Vagina (tissue), 2 donors: ENCODE results near the gene DNAJC27. TPM values are rescaled to one million over a fixed set of nuclear protein-coding genes. Genes with fewer than 3 reads are reported as not detected.

Source experiments
- DNase-seq, 2 donors: peaks; one replicate each; pipeline ENCODE4 v3.0.0-alpha.2; 2017; ENCODE audit errors: extremely low spot score in 2 of 2
- H3K27ac ChIP-seq: fragments of 200-600 bp; sonication (generic); one replicate; pipeline ENCODE4 v1.5.1; 2019
- H3K27me3 ChIP-seq: fragments of 200-600 bp; sonication (generic); one replicate; pipeline ENCODE4 v1.5.1; 2019
- H3K36me3 ChIP-seq, 2 donors: fragments of 200-600 bp; sonication (generic); one replicate each; pipeline ENCODE4 v1.5.1; 2017 to 2019
- H3K4me1 ChIP-seq: fragments of 200-600 bp; sonication (generic); one replicate; pipeline ENCODE4 v1.5.1; 2019
- H3K4me3 ChIP-seq, 2 donors: fragments of 200-600 bp; sonication (generic); 1 replicate in 1 of 2; 2 replicates in 1 of 2; pipeline ENCODE4 v1.5.1; 2016 to 2019
- H3K9me3 ChIP-seq: fragments of 200-600 bp; sonication (generic); one replicate; pipeline ENCODE4 v1.5.1; 2019
- POLR2A ChIP-seq, 2 donors: fragments of 450-650 bp; IDR thresholded peaks; one replicate each; pipeline ENCODE4 v1.6.1; 2017; ENCODE audit warnings: antibody characterized with exemption in 2 of 2, mild to moderate bottlenecking in 2 of 2, moderate library complexity in 2 of 2
- POLR2AphosphoS5 ChIP-seq, 2 donors: sonication (generic); formaldehyde crosslinking; IDR thresholded peaks; one replicate each; pipeline ENCODE4 v1.9.0; 2017; ENCODE audit warnings: antibody characterized with exemption in 2 of 2, mild to moderate bottlenecking in 2 of 2, low read depth in 1 of 2; ENCODE audit not compliant: insufficient read depth in 1 of 2
- intact Hi-C: fragments of 100-400 bp; cut with DNase I; formaldehyde crosslinking; loops from one replicate; pipeline ENCODE4 v1.15.1; 2023
- total RNA-seq: library from RNA; depleted of rRNA; stranded (reverse); fragments of >200 nt; gene quantifications from one replicate; pipeline ENCODE4 v1.2.3, GENCODE V29; 2016
- TF ChIP-seq, protein P1 (sequence below), 3 experiments: fragments of 450-650 bp in 2 of 3; fragments of 200-600 bp in 1 of 3; sonication (generic) in 1 of 3; IDR thresholded peaks; one replicate each; pipeline ENCODE4 v1.5.1; 2017 to 2019; ENCODE audit warnings: antibody characterized with exemption in 3 of 3, mild to moderate bottlenecking in 2 of 3, moderate library complexity in 2 of 3

The DNAJC27 gene
- total RNA-seq, 1 donor from 2014 or later, result 11.3 TPM

DNA sequence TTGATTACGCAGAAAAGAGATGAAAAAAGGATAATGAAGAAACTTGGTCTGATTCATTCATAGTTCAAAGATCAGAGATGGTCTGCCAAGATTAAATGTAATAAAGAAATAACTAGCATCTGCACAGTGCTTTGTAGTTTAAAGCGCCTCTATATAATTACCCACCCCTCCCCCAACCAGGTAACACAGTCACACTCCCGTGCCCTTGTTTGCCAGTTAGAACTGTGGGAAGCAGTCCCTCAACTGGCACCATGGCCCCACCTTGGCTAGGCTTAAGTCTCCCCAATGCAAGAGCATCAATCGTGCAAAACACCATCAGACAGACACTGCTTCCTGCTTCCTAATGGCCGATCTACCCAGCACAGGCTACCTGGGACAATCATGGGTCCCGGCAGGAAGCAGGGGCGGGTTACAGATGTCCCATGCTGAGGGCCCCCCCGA, 63.3 kb downstream of the DNAJC27 start:
- TF ChIP-seq POLR2A (IDR thresholded peaks at IDR 0.05) (no peak), POLR2AphosphoS5 (IDR thresholded peaks at IDR 0.05; ENCODE audit: insufficient read depth in 1 of 2, low read depth in 1 of 2) (no peak)
- TF ChIP-seq, protein P1, sequence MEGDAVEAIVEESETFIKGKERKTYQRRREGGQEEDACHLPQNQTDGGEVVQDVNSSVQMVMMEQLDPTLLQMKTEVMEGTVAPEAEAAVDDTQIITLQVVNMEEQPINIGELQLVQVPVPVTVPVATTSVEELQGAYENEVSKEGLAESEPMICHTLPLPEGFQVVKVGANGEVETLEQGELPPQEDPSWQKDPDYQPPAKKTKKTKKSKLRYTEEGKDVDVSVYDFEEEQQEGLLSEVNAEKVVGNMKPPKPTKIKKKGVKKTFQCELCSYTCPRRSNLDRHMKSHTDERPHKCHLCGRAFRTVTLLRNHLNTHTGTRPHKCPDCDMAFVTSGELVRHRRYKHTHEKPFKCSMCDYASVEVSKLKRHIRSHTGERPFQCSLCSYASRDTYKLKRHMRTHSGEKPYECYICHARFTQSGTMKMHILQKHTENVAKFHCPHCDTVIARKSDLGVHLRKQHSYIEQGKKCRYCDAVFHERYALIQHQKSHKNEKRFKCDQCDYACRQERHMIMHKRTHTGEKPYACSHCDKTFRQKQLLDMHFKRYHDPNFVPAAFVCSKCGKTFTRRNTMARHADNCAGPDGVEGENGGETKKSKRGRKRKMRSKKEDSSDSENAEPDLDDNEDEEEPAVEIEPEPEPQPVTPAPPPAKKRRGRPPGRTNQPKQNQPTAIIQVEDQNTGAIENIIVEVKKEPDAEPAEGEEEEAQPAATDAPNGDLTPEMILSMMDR (IDR thresholded peaks at IDR 0.05), result no peak
- H3K27me3 ChIP-seq, result no peaks in the 10 kb centered on the region
- intact Hi-C loops, result no loop called here
- no peak for DNase-seq
- H3K4me3 ChIP-seq, result no peak overlapping the region
- no peak overlapping the region for H3K27ac ChIP-seq
- H3K4me1 ChIP-seq, result peaks cover 8% of the 10 kb centered on the region
- H3K36me3 ChIP-seq, result no peaks in the 10 kb centered on the region
- no peaks in the 10 kb centered on the region for H3K9me3 ChIP-seq

DNA sequence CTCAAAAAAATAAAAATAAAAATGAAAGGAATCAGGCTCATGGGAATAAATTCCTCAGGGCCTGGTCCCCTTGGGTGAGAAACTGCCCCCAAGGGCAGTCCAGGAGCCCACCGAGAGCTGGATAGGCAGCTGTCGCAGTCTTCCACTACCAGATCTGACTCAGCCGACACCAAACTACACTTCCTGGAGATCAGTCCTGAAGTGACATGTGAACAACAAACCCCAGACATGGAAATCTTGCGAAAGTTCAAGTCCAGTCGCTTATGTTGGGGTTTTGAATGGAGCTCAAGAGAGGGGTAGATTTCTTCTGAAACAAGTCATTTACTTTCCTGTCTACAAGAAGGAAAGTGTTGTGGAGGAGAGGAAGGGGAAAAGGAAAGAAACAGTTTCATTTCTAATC, 64.6 kb downstream of the DNAJC27 start:
- H3K27me3 ChIP-seq, result no peaks in the 10 kb centered on the region
- intact Hi-C loops, result no loop called here
- H3K27ac ChIP-seq, result no peak overlapping the region
- no peaks in the 10 kb centered on the region for H3K36me3 ChIP-seq
- H3K4me3 ChIP-seq, result no peak overlapping the region
- no peak for DNase-seq
- H3K4me1 ChIP-seq, result no peaks in the 10 kb centered on the region
- no peaks in the 10 kb centered on the region for H3K9me3 ChIP-seq
- no peak for TF ChIP-seq POLR2AphosphoS5 (IDR thresholded peaks at IDR 0.05; ENCODE audit: insufficient read depth in 1 of 2, low read depth in 1 of 2)
- no peak for TF ChIP-seq POLR2A (IDR thresholded peaks at IDR 0.05)
- TF ChIP-seq, protein P1 (IDR thresholded peaks at IDR 0.05), result no peak

DNA sequence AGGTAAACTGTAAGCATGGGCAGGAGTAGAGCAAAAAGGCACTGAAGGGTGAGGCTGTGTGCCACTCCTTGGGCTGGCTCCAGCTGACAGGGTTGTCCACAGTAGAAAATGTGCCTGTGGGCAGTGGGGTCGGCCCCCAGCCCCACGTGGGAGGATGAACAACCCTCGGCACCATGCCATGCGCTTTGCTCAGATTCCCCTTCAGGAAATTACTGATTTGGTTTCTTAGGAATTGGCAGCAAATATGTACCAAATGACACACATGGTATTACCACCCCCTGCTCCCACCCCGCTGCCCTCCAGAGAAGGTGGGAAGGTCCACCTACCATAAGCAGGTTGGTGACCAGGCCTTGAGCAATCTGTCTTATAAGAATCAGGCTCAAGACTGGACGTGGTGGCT, 65.3 kb downstream of the DNAJC27 start:
- no peak for DNase-seq
- no peak for TF ChIP-seq POLR2A (IDR thresholded peaks at IDR 0.05)
- no peak for TF ChIP-seq POLR2AphosphoS5 (IDR thresholded peaks at IDR 0.05; ENCODE audit: insufficient read depth in 1 of 2, low read depth in 1 of 2)
- TF ChIP-seq, protein P1 (IDR thresholded peaks at IDR 0.05), result no peak

DNA sequence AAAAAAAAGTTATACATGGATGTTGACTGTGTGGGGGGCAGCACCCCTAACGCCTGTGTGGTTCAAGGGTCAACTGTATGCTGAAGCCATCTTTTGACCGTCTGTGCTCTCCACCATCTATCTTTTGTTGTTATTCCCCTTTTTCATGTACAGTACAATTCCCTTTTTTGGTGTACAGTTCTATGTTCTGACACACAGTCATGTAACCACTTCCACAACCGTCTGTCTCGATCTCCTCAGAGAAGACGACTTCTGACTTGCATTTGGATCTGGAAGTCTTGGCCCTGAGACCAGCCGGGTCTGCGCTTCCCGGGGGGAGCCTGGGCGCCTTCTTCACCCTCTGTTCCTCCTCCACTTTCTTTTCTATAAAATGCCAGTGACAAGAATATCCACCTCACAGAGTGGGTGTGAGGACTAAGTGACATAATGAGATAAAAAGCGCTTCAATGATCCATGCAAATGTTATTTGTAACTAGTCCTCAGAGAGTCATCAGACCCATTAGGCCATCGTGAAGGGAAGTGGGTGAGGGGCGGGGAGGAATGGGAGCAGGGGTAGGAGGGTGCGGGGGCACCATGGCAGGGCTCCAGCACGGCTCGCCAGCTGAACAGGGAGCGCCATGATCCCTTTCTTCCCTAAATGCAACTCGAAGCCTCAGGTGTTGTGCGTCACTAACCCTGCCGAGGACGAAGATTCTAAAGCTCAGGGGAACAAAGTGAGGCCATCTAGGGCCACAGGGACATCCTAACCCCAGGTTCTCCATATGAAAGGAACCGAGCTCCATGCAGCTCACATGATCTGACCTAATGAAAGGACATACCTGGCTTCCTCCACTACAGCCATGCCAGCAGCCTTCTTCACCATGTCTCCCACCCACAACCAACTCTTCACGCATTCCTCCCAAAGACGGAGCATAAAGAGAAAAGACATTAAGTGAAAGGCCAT, 68.3 kb downstream of the DNAJC27 start:
- intact Hi-C loops, result no loop called here
- Histone ChIP-seq H3K9me3 (no peaks in the 10 kb centered on the region), H3K4me3 (no peak overlapping the region), H3K27me3 (no peaks in the 10 kb centered on the region), H3K36me3 (no peaks in the 10 kb centered on the region), H3K4me1 (no peaks in the 10 kb centered on the region), H3K27ac (no peak overlapping the region)
- no peak for DNase-seq
- TF ChIP-seq, protein P1 (IDR thresholded peaks at IDR 0.05), result no peak
- TF ChIP-seq POLR2AphosphoS5 (IDR thresholded peaks at IDR 0.05; ENCODE audit: insufficient read depth in 1 of 2, low read depth in 1 of 2) (no peak), POLR2A (IDR thresholded peaks at IDR 0.05) (no peak)

More for the DNA sequence above, 65.3 kb downstream of the DNAJC27 start:
- intact Hi-C loops, result no loop called here
- no peaks in the 10 kb centered on the region for H3K36me3 ChIP-seq
- no peaks in the 10 kb centered on the region for H3K27me3 ChIP-seq
- no peaks in the 10 kb centered on the region for H3K9me3 ChIP-seq
- no peak overlapping the region for H3K4me3 ChIP-seq
- no peaks in the 10 kb centered on the region for H3K4me1 ChIP-seq
- H3K27ac ChIP-seq, result no peak overlapping the region

DNA sequence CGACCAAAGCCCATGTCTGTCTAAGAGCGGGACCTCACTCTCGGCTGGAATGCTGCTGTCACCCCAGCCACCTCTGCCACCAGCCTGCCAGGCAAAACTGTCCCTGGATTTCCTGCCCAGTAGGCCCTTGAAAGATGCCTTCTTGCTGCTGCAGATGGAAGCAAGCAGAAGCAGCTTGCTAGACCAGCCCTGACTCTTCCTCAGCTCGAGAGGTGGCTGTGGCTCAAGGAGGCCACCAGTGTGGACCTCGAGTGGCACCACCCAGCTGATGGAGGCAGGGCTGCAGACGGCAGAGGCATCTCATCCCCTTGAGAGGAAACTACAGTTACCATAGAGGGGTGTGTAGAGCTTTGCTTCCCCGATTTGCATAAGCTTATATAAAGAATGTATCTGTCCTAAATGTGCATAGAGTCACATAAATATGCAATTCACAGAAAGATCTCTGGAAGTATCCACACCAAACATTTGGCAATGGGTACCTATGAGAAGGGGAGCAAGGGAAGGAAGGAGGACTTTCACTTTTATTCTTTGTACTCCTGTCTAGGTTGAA, 72.3 kb downstream of the DNAJC27 start:
- intact Hi-C loops, result no loop called here
- DNase-seq, result no peak
- H3K9me3 ChIP-seq, result peaks cover 5% of the 10 kb centered on the region
- H3K4me3 ChIP-seq, result no peak overlapping the region
- H3K27me3 ChIP-seq, result no peaks in the 10 kb centered on the region
- no peaks in the 10 kb centered on the region for H3K4me1 ChIP-seq
- TF ChIP-seq POLR2AphosphoS5 (IDR thresholded peaks at IDR 0.05; ENCODE audit: insufficient read depth in 1 of 2, low read depth in 1 of 2) (no peak), POLR2A (IDR thresholded peaks at IDR 0.05) (no peak)
- TF ChIP-seq, protein P1 (IDR thresholded peaks at IDR 0.05), result no peak
- no peak overlapping the region for H3K27ac ChIP-seq
- peaks cover 0 to 9% of the 10 kb centered on the region in 2 donors for H3K36me3 ChIP-seq
